GM19193 (cell line): Measurements from ENCODE around the gene ECE1.

ENCODE experiments used
- POLR2A ChIP-seq: IDR thresholded peaks from 4 replicates; pipeline ENCODE4 v1.6.1; 2011; ENCODE audit not compliant: insufficient read depth, insufficient read length; ENCODE audit errors: extremely low read depth

Gene ECE1

DNA sequence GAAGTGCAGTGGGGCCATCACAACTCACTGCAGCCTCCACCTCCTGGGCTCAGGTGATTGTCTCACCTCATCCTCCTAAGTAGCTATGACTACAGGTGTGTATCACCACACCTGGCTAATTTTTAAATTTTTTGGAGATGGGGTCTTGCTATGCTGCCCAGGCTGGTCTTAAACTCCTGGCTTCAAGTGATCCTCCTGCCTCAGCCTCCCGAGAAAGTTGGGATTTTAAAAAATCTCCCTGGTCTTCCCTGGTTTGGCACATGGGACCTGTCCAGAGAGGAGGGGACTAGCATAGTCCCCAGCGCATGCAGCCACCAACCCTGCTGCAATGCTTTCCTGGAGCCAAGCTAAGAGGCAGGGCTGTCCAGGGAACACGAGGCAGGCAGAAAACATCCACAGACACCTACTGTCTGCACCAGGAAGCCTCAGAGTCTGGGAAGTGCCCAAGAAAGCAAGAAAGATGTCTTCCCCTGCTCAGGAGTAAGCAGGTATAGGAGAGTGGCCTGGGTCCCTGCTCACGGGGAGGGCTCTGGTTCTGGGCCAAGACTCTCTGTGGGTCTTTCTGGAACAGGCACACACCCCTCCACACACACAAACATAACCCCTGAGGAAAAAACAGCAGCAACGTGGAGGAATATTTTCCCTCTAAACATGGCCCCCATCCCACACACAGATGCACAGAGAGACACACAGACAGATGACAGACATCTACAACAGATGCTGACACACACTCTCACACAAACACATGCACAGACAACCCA lies 30.8 kb downstream of the ECE1 start:
- TF ChIP-seq POLR2A, result no peak

DNA sequence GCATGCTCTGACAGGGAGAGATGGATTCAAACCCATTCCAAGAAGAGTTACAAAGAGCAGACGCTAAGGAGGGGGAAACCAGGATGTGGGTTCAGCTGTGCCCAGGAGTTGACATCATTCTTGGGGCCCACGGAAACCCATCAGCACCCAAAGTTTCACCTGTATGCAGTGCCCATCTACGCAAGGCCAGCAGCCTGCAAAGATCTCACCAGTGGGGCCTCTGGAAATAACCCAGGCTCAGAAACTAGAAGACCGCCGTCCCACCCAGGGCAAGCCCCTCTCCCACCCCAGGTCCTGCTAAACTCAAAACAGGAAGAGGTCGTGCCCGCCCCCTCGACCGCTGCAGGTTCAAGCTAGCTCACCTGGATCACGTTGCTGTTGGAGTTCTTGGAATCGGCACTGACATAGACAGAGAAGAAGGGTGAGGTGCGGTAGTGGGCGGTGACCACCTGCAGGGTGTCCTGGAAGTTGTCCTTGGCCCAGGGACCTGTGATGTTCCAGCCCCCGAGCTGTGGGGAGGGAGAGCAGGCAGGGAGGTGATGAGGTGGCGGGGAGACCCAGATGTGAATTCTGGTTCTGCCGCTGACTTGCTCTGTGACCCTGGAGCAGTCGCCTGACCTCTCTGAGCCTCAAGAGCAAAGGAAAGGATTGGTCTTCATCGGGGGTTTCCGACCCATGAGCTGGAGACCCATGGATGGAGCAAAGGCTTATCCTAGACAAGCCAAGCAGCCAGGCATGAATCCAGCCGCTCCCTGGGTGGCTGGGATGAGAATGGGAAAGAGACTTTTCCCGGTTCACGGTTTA lies 31.7 kb downstream of the ECE1 start:
- TF ChIP-seq POLR2A, result no peak

DNA sequence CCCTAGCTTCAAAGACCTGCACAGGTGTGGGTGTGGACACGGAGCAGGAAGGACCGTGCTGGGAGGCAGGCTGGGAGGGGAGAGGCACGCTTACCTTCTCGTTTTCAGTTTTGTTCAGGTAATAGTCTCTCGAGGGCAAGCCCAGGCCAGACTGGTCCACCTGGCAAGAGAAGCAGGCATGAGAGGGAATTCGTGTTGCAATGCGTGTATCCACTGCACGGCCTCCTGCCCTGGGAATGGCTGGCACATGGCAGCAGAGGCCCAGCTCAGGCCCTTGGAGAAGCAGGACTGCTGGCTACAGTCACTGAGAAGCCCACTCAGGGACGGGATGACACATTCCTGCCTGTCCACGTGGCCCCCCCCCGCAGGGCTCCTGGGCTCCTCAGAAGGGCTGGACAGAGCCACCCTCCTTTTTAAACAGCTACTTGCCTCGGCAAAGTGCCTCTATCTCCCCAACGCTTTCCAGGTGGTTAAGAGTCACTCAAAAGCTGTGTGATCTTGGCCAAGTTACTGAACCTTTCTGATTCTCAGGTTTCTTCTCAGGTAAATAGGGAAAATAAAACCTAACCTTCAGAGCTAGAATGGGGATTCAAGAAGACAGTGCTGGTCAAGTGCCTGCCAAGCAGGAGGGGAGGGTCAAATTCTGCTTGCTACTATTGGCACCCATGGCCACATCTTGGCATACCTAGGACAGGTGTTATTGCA lies 32.7 kb downstream of the ECE1 start:
- TF ChIP-seq POLR2A, result no peak

DNA sequence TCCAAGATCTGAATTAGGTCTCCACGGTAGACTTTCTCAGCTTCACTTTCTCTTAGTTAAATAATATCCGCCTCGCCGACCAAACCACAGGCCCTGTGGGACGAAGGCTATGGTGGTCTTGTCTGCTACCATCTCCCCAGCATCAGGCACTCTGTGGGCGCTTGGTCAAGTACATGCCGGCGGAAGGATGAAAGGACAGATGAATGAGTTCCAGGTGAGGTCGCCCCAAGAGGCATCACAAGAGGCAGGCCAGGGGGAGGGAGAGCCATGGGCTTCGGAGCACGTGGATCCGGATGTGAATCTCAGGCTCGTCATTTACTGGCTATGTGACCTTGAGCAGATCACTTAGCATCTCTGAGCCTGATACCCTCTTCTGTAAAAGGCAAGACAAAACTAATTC lies 33.5 kb downstream of the ECE1 start:
- no peak for TF ChIP-seq POLR2A

DNA sequence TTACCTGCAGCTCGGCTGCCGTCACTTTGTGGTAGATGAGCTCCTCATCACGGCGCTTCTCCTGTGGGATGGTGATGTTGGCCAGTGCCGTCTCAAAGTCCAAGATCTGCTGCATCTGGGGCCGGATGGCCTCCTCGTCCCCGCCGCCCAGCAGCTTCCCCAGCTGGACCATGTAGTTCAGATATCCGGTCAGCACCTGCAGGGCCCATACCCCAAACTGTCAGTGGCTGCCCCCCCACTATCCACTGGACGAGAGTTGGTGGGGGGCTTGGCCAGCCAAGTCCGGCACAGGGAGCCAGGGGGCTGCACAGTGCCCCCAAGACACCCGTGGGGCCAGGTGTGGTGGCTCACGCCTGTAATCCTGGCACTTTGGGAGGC lies 34.3 kb downstream of the ECE1 start:
- no peak for TF ChIP-seq POLR2A

DNA sequence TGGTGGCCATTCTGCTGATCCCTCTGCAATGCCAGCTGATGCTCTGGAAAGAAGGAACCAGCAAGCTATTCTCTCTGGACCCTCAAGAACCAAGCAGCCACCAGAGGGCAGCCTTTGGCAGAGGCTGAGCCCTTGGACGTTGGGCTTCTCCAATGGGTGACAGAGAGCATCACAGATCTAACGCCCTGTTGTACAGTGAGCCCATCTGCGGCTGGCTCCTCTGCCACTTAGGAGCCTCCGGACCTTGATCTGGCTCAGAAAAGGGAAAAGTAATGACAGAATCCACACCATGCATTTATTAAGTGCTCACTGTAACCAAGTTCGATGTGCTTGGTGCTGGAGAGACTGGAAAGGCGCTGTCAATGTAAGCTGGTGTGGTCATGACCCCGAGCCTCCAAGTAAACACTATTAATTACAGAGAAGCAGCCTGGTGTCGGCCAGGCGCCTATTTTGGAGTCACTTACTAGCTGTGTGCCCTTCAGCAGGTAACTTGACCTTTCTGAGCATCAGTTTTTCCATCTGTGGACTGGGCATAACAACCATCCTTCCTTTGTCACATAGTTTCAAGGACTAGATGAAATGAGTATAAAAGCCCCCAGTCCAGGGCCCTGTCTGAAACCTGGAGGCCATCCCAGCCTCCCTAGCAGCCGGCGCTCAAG lies 34.9 kb downstream of the ECE1 start:
- TF ChIP-seq POLR2A, result no peak

DNA sequence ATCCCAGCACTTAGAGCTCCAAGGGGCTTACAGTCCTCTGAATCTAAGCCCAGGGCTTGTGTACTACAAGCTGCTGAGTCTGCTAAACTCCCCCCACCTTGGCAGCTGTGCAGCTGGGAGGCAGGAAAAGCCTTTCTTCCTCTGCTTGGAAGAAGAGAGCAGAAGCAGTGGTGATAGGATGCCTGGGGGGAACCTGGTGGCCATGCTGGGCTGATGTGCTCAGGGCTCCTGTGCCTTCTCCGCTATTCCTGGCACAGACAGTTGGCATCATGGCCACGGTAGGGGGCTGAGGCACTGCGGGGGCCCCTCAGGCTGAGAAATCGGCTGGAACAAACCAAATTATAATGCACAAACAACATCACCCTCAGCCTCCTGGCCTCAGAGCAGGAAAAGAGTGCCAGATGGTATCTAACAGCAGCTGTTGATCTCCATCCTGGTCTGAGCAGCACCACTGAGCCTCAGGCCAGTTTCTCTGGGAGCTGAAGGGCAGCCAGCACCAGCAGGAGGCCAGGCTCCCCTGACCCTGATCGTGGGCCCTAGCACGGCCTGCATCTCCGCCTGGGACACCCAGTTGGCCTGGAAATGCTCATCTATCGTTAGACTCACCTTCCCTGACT lies 35.8 kb downstream of the ECE1 start:
- TF ChIP-seq POLR2A, result no peak

DNA sequence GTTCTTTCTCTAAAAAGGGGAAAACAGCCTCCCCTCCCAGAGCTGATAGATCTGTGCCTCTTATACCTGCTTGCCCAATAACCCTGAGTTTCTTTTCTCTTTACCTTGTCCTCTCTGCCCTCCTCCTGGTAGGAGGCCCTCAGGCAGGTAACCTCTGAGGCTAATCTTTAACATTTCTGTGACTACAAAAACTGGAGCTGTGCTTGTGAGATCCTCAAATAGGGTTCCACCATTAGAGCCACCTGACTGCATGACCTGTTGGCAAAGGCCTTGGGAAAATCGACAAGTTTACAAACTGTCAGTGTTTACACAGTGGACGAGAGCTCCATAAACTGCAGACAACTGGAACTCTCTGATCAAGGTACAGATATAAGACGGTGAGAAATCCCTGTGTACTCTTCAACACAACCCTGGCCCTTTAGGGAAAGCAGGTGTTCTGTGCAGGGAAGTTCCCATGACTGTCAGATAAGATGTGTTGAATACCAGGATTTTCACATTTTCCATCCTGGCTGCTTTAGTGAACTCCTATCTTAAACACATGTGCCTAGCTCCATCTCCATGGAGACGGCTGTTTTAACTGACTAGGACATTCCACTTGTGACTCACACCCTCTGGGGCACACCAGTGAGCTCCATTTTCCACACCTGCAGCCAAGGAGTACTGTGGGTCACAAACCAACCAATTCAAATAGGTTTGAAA lies 38.3 kb downstream of the ECE1 start:
- TF ChIP-seq POLR2A, result no peak

DNA sequence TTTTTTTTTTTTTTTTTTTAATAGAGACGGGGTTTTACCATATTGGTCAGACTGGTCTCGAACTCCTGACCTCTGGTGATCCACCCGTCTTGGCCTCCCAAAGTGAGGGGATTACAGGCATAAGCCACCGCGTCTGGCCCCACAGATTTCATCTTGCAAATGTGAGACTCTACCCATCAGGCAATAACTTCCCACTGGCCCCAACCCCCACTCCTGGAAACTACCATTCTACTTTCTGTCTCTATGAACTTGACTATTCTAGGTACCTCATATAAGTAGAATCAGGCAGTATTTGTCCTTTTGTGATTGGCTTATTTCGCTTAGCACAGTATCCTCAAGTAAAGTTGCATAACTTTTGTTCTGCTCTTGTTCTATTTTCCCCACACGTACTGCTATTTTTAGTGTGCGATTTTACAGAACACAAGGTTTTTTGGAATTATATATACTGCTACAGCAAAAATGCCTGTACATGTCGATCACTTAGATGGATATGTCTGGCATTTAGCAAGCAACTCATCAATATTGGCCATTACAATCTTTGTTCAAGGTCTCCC lies 40.2 kb downstream of the ECE1 start:
- TF ChIP-seq POLR2A, result no peak

DNA sequence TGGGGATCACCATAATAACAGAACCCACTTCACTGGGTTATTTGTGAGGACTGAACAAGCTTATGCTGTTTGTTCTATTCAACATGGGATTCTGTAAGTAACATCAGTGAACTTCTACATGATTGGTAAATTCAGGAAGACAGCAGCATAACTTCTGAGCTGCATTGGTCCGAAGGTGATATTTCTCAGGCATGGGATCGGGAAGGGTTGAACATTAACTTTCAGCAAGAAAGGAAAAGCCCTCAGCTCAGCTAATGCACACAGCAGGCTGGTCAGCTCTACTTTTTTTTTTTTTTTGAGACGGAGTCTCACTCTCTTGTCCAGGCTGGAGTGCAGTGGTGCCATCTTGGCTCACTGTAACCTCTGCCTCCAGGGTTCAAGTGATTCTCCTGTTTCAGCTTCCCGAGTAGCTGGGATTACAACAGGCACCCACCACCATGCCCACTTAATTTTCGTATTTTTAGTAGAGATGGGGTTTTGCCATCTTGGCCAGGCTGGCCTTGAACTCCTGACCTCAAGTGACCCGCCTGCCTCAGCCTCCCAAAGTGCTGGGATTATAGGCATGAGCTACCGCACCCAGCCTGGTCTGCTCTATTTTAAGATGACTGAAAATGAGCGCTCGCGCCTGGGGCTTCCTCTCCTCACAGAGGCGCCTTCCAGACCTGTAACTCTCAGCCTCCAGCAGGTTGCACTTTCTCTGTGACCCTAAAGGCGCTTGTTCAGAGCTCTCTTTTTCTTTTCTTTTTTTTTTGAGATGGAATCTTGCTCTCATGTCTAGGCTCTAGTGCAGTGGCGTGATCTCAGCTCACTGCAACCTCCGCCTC lies 42.2 kb downstream of the ECE1 start:
- TF ChIP-seq POLR2A, result no peak

DNA sequence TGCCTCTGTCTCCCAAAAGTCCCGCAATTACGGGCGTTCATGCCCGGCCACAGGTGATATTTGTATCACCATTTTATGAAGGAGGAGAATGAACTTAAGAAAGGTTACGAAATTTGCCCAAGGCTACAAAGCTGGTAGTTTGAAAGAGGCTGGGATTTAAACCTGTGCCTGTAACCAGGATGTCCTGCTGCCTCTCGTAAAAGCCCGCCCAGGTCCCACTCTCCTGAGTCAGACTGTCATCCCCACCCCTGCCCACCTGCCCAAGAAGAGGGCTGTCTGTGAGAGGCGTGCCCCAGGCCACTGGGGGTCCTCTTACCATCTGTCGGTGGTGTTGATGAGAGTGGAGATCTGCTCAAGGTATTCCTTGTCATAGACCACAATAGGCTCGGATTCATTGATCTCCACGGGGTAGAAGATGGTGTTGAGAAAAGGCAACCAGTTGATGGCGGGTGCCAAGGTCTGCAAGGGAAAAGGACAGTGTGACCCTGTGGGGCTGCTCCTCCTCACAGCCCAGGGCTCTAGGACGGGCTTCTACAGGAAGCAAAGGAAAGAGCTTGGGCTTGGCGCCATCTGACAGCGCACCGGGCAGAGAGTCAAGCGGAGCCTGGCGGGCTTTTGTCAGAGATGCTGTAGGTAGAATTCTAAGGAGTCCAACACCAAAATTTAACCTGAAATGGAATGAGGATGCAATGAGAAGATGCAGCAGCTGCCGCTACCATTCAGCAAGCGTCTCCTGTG lies 43.2 kb downstream of the ECE1 start:
- TF ChIP-seq POLR2A, result no peak

DNA sequence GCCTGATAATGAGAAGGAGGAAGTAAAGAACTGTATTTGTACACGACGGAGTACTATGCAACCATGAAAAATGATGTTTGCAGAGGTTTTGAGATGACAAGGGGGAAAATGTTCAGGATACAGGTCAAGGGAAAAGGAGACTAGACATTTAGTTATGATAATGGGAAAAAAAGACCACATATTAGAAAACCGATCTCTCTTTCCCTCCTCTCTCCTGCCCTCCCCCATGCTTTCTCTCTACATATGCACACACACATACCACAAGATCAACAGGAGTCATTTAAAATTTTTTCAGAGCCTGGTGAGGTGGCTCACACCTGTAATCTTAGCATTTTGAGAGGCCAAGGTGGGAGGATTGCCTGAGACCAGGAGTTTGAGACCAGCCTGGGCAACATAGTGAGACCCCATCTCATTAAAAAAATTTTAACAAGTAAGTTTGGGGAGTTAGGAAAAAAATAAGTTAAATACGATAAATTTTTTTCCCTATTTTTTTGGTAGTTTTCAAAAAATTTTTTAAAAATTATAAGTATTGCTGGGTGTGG lies 44.5 kb downstream of the ECE1 start:
- no peak for TF ChIP-seq POLR2A
